A549 (cell line): Measurements from ENCODE around the gene IFRD1. TPM values are rescaled to one million over a fixed set of nuclear protein-coding genes. Genes with fewer than 3 reads are reported as not detected.
A peak's percentile ranks its signal among the peaks of the same experiment; 100 is the strongest.

Experiments used
- ATAC-seq, 2 experiments: fragments of 200-7000 bp in 1 of 2; fragments of >200 bp in 1 of 2; cut with Nextera tagmentation in 1 of 2; cut with Tn5 transposase in 1 of 2; 3 replicates each; pipeline versions ENCODE4 v1.8.0 to v1.9.1; 2018 to 2020; ENCODE audit warnings: mild to moderate bottlenecking in 1 of 2, moderate library complexity in 1 of 2
- CTCF ChIA-PET: fragments of 300-600 bp; sonication (Branson Sonifier 250); formaldehyde crosslinking; extraction: SDS; loops from one replicate; lab custom pipeline; 2021; ENCODE audit warnings: antibody characterized with exemption, inconsistent platforms; lab: Yijun Ruan, JAX
- POLR2A ChIA-PET: fragments of 350-600 bp; formaldehyde crosslinking; extraction: SDS; loops from one replicate; lab custom pipeline; 2021; ENCODE audit warnings: antibody characterized with exemption, inconsistent platforms; lab: Yijun Ruan, JAX
- DNase-seq, 2 experiments: peaks; one replicate each; pipeline versions ENCODE4 v3.0.0 to v3.0.0-alpha.2; 2011 to 2016; ENCODE audit warnings: low read depth in 1 of 2, low spot score in 1 of 2
- FAIRE-seq: peaks from 2 replicates; lab custom pipeline; 2011; peaks lifted over from hg19 to GRCh38; lab: Jason Lieb, UNC
- H3K27ac ChIP-seq, 2 experiments: fragments of >200 bp; sonication (Bioruptor Twin); formaldehyde crosslinking; 3 replicates each; pipeline ENCODE4 v1.5.1; 2016 to 2017
- H3K4me1 ChIP-seq: fragments of >200 bp; sonication (Bioruptor Twin); formaldehyde crosslinking; 3 replicates; pipeline ENCODE4 v1.6.1; 2016
- H3K4me2 ChIP-seq: fragments of >200 bp; sonication (Bioruptor Twin); formaldehyde crosslinking; 3 replicates; pipeline ENCODE4 v1.6.1; 2016
- H3K4me3 ChIP-seq: fragments of >200 bp; sonication (Bioruptor Twin); formaldehyde crosslinking; 3 replicates; pipeline ENCODE4 v1.5.1; 2016
- H3K9me3 ChIP-seq: fragments of >200 bp; sonication (Bioruptor Twin); formaldehyde crosslinking; 3 replicates; pipeline ENCODE4 v1.6.1; 2016
- CHD4 ChIP-seq: fragments of 200-600 bp; sonication (generic); IDR thresholded peaks from 2 replicates; pipeline ENCODE4 v1.6.1; 2016; ENCODE audit warnings: antibody characterized with exemption, mild to moderate bottlenecking, borderline replicate concordance
- ELK1 ChIP-seq: fragments of 150-350 bp; IDR thresholded peaks from 2 replicates; pipeline ENCODE4 v1.6.1; 2014; ENCODE audit warnings: low read depth, mild to moderate bottlenecking, low read length
- EP300 ChIP-seq, 2 experiments: fragments of >200 bp; sonication (Bioruptor Twin); formaldehyde crosslinking; IDR thresholded peaks; 2 replicates in 1 of 2; 3 replicates in 1 of 2; pipeline ENCODE4 v1.6.1; 2016 to 2017
- FOSB ChIP-seq: fragments of 250-450 bp; sonication (Bioruptor Pico); IDR thresholded peaks from 2 replicates; pipeline ENCODE4 v1.5.0; 2020; ENCODE audit warnings: mild to moderate bottlenecking, moderate library complexity
- GATA3 ChIP-seq: IDR thresholded peaks from 2 replicates; pipeline ENCODE4 v1.6.1; 2012; ENCODE audit warnings: borderline replicate concordance
- HDAC2 ChIP-seq: fragments of 200-600 bp; sonication (generic); IDR thresholded peaks from 2 replicates; pipeline ENCODE4 v1.6.1; 2016
- NFE2L2 ChIP-seq: fragments of 150-350 bp; conservative IDR thresholded peaks from 2 replicates; pipeline ENCODE4 v1.6.1; 2014; ENCODE audit warnings: low read length
- POLR2A ChIP-seq: IDR thresholded peaks from 2 replicates; pipeline ENCODE4 v1.6.1; 2012; ENCODE audit warnings: mild to moderate bottlenecking, low read length
- SREBF2 ChIP-seq: fragments of 450-650 bp; IDR thresholded peaks from 2 replicates; pipeline ENCODE4 v1.6.1; 2014; ENCODE audit warnings: mild to moderate bottlenecking, moderate library complexity
- WGBS: methylation state at CpG from one replicate; pipeline ENCODE4 v1.1.6; 2017; ENCODE audit errors: missing lambda C conversion rate; 5-methylcytosine and 5-hydroxymethylcytosine counted together
- polyA plus RNA-seq, 4 experiments: library from polyadenylated mRNA; depleted of rRNA in 3 of 4; stranded (reverse); fragments of >200 nt; fragmentation: RNase III in 1 of 4; extraction: RNeasy Plus Mini Kit Qiagen cat#74134 plus additional on column Dnase treatment in 1 of 4; gene quantifications; 2 replicates in 3 of 4; 3 replicates in 1 of 4; pipeline ENCODE4 v1.2.3, GENCODE V29; 2011 to 2017
- TF ChIP-seq, protein P1 (sequence below): fragments of >200 bp; sonication (Bioruptor Twin); formaldehyde crosslinking; IDR thresholded peaks from 3 replicates; pipeline ENCODE4 v1.6.1; 2016
- TF ChIP-seq, protein P2 (sequence below): fragments of 200-600 bp; sonication (generic); IDR thresholded peaks from 2 replicates; pipeline ENCODE4 v1.6.1; 2016; ENCODE audit warnings: antibody characterized with exemption, mild to moderate bottlenecking, moderate library complexity
- TF ChIP-seq, protein P3 (sequence below): fragments of >200 bp; sonication (Bioruptor Twin); formaldehyde crosslinking; IDR thresholded peaks from 3 replicates; pipeline ENCODE4 v1.5.1; 2016

The IFRD1 gene
- polyA plus RNA-seq, 2 of the 4 experiments (the other 2 are of a cell fraction): 38.8 to 129 TPM

- TF ChIP-seq ELK1: no peak
These were observed 59.1 kb downstream of the IFRD1 start (continued) for GRCh38 chr7:112509402-112509801.

GRCh38 chr7:112510001-112510742 lies 59.9 kb downstream of the IFRD1 start:
- 52% methylated on average over 5 of the region's 5 CpGs for WGBS
- ATAC-seq: peak; percentile 37 to 52; a peak in 3 of 6 replicates
- FAIRE-seq: no peak
- ChIA-PET POLR2A (interaction anchor here (0.9 kb wide), 1 partner anchor 60 kb away, joined by 3 read pairs; the partner anchor contains the start of gene IFRD1), CTCF (interaction anchor here (0.8 to 1.8 kb wide), 4 partner anchors 15 to 843 kb away, joined by 3 to 12 read pairs (median 3); no protein-coding TSS in a partner anchor)
- no peak overlapping the region for H3K27ac ChIP-seq
- no peaks in the 10 kb centered on the region for H3K9me3 ChIP-seq
- TF ChIP-seq, protein P1, sequence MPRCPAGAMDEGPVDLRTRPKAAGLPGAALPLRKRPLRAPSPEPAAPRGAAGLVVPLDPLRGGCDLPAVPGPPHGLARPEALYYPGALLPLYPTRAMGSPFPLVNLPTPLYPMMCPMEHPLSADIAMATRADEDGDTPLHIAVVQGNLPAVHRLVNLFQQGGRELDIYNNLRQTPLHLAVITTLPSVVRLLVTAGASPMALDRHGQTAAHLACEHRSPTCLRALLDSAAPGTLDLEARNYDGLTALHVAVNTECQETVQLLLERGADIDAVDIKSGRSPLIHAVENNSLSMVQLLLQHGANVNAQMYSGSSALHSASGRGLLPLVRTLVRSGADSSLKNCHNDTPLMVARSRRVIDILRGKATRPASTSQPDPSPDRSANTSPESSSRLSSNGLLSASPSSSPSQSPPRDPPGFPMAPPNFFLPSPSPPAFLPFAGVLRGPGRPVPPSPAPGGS: no peak
- TF ChIP-seq CHD4 (no peak), HDAC2 (no peak), GATA3 (no peak)
- TF ChIP-seq, protein P2, sequence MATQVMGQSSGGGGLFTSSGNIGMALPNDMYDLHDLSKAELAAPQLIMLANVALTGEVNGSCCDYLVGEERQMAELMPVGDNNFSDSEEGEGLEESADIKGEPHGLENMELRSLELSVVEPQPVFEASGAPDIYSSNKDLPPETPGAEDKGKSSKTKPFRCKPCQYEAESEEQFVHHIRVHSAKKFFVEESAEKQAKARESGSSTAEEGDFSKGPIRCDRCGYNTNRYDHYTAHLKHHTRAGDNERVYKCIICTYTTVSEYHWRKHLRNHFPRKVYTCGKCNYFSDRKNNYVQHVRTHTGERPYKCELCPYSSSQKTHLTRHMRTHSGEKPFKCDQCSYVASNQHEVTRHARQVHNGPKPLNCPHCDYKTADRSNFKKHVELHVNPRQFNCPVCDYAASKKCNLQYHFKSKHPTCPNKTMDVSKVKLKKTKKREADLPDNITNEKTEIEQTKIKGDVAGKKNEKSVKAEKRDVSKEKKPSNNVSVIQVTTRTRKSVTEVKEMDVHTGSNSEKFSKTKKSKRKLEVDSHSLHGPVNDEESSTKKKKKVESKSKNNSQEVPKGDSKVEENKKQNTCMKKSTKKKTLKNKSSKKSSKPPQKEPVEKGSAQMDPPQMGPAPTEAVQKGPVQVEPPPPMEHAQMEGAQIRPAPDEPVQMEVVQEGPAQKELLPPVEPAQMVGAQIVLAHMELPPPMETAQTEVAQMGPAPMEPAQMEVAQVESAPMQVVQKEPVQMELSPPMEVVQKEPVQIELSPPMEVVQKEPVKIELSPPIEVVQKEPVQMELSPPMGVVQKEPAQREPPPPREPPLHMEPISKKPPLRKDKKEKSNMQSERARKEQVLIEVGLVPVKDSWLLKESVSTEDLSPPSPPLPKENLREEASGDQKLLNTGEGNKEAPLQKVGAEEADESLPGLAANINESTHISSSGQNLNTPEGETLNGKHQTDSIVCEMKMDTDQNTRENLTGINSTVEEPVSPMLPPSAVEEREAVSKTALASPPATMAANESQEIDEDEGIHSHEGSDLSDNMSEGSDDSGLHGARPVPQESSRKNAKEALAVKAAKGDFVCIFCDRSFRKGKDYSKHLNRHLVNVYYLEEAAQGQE: no peak
- H3K4me3 ChIP-seq: no peak overlapping the region
- H3K4me2 ChIP-seq: no peak overlapping the region
- no peaks in the 10 kb centered on the region for H3K4me1 ChIP-seq
- DNase-seq: no peak

- no peak for DNase-seq
- POLR2A ChIA-PET: no interaction called here
- Histone ChIP-seq H3K4me3 (no peak overlapping the region), H3K4me2 (no peak overlapping the region), H3K27ac (no peak overlapping the region), H3K9me3 (no peaks in the 10 kb centered on the region), H3K4me1 (no peaks in the 10 kb centered on the region)
- no peak for FAIRE-seq
- ATAC-seq: no peak
- CTCF ChIA-PET: interaction anchor here (1.0 to 1.8 kb wide), 2 partner anchors 15 to 39 kb away, joined by 3 to 12 read pairs; no protein-coding TSS in a partner anchor
- TF ChIP-seq FOSB: no peak
- TF ChIP-seq ELK1: no peak
- no peak for TF ChIP-seq CHD4
- TF ChIP-seq HDAC2: no peak
- TF ChIP-seq, protein P3, sequence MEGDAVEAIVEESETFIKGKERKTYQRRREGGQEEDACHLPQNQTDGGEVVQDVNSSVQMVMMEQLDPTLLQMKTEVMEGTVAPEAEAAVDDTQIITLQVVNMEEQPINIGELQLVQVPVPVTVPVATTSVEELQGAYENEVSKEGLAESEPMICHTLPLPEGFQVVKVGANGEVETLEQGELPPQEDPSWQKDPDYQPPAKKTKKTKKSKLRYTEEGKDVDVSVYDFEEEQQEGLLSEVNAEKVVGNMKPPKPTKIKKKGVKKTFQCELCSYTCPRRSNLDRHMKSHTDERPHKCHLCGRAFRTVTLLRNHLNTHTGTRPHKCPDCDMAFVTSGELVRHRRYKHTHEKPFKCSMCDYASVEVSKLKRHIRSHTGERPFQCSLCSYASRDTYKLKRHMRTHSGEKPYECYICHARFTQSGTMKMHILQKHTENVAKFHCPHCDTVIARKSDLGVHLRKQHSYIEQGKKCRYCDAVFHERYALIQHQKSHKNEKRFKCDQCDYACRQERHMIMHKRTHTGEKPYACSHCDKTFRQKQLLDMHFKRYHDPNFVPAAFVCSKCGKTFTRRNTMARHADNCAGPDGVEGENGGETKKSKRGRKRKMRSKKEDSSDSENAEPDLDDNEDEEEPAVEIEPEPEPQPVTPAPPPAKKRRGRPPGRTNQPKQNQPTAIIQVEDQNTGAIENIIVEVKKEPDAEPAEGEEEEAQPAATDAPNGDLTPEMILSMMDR: no peak
- TF ChIP-seq NFE2L2: no peak
- TF ChIP-seq EP300 (IDR thresholded peaks at IDR 0.05): no peak
- TF ChIP-seq SREBF2: no peak
- TF ChIP-seq, protein P1: no peak
- TF ChIP-seq POLR2A: no peak
These were observed 60.5 kb downstream of the IFRD1 start for GRCh38 chr7:112510743-112511110.
